Activated CD4-positive, alpha-beta T cell treated with anti-CD3 and anti-CD28 coated beads, Interleukin-2, amount 10 ng/mL, durations not matched to agents 24 days and 14 days (primary cell): ENCODE results near the gene NLK. TPM values are rescaled to one million over a fixed set of nuclear protein-coding genes. Genes with fewer than 3 reads are reported as not detected.

Source experiments
- DNase-seq: peaks from one replicate; pipeline ENCODE4 v3.0.0; 2022
- H3K27ac Mint-ChIP-seq: one replicate; pipeline ENCODE4 v1.8.0; 2022; ENCODE audit warnings: mild to moderate bottlenecking, mixed read lengths
- H3K27me3 Mint-ChIP-seq: one replicate; pipeline ENCODE4 v1.8.0; 2022; ENCODE audit warnings: mixed read lengths
- H3K36me3 Mint-ChIP-seq: one replicate; pipeline ENCODE4 v1.8.0; 2022; ENCODE audit warnings: low read depth, mild to moderate bottlenecking, mixed read lengths
- H3K4me1 Mint-ChIP-seq: one replicate; pipeline ENCODE4 v1.8.0; 2021; ENCODE audit warnings: mixed read lengths
- H3K4me3 Mint-ChIP-seq: one replicate; pipeline ENCODE4 v1.8.0; 2022; ENCODE audit warnings: mild to moderate bottlenecking, moderate library complexity, mixed read lengths
- H3K9me3 Mint-ChIP-seq: one replicate; pipeline ENCODE4 v1.8.0; 2021; ENCODE audit warnings: mixed read lengths
- intact Hi-C: fragments of 100-400 bp; cut with micrococcal nuclease; formaldehyde crosslinking; loops from one replicate; pipeline ENCODE4 v1.15.1; 2023
- total RNA-seq: library from RNA; stranded (reverse); gene quantifications from 2 replicates; pipeline ENCODE4 v1.2.3, GENCODE V29; 2022

NLK gene
- total RNA-seq, 1 donor from 2014 or later: 12.0 TPM

- Mint-ChIP-seq H3K4me3 (peak overlapping the region; percentile 88), H3K27me3 (peaks cover 7% of the 10 kb centered on the region), H3K4me1 (peaks cover 62% of the 10 kb centered on the region), H3K36me3 (peaks cover 20% of the 10 kb centered on the region), H3K9me3 (no peaks in the 10 kb centered on the region), H3K27ac (peak overlapping the region; percentile 81)
- peak; percentile 54 for DNase-seq
- intact Hi-C loops: loop anchor here (5.0 to 10.0 kb wide), 3 partner anchors 151 to 568 kb away; partner anchors contain the start of gene LYRM9
Measured at GRCh38 chr17:28043296-28043695, 819 bp downstream of the NLK start.

- intact Hi-C loops: loop anchor here (5.0 to 10.0 kb wide), 3 partner anchors 151 to 569 kb away; partner anchors contain the start of gene LYRM9
Measured at GRCh38 chr17:28043741-28044140, 1.3 kb downstream of the NLK start.

GRCh38 chr17:28045304-28045703 lies 2.8 kb downstream of the NLK start:
- Mint-ChIP-seq H3K4me1 (peaks cover 63% of the 10 kb centered on the region), H3K27me3 (no peaks in the 10 kb centered on the region), H3K36me3 (peaks cover 27% of the 10 kb centered on the region), H3K9me3 (no peaks in the 10 kb centered on the region), H3K27ac (no peak overlapping the region), H3K4me3 (no peak overlapping the region)
- intact Hi-C loops: loop anchor here (5.0 to 10.0 kb wide), 4 partner anchors 87 to 571 kb away; no protein-coding TSS in a partner anchor
- no peak for DNase-seq

More at GRCh38 chr17:28043741-28044140, 1.3 kb downstream of the NLK start:
- Mint-ChIP-seq H3K4me3 (peak overlapping the region; percentile 88), H3K36me3 (peaks cover 20% of the 10 kb centered on the region), H3K27me3 (peaks cover 7% of the 10 kb centered on the region), H3K4me1 (peaks cover 62% of the 10 kb centered on the region), H3K9me3 (no peaks in the 10 kb centered on the region), H3K27ac (no peak overlapping the region)
- DNase-seq: peak; percentile 49

DNA sequence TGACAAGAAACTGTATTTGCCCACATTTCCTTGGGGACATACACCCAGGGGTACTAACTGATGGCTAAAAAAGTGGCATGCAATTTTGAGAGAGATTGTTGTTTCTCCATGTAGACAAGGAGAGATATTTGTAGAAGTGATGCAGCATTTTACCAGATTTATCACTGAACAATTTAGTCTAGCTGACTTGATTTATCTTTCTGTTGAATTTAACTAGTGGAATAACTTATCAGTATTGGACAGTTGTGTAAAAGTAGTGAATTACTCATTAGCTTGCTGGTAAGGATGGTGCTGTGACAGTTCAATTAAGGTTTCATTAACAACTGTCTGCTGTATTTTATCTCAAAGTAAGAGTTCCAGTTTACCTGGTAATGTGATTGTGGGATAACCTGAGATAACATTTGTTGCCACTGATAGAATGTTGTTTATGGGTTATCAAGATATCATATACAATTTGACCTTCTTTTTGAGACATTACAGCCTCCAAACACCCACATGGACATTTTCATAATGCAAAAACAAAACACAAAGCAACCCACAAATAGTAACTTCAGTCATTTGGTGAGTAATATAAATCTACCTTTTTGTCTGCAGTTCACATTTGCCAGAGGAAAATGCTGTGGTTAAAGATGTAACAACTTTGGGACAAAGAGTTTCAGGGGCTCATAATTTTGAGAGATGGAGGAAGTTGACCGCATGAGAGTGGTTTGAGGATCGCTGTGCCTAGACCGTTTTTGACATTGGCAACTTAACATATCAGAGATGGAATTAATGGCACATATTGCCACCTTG lies 3.8 kb downstream of the NLK start:
- Mint-ChIP-seq H3K4me3 (peak overlapping the region; percentile 55), H3K27me3 (no peaks in the 10 kb centered on the region), H3K4me1 (peaks cover 57% of the 10 kb centered on the region), H3K27ac (peak overlapping the region; percentile 62), H3K36me3 (peaks cover 27% of the 10 kb centered on the region), H3K9me3 (no peaks in the 10 kb centered on the region)
- no peak for DNase-seq
- intact Hi-C loops: loop anchor here (1.0 to 10.0 kb wide), 6 partner anchors 12 to 571 kb away; no protein-coding TSS in a partner anchor

DNA sequence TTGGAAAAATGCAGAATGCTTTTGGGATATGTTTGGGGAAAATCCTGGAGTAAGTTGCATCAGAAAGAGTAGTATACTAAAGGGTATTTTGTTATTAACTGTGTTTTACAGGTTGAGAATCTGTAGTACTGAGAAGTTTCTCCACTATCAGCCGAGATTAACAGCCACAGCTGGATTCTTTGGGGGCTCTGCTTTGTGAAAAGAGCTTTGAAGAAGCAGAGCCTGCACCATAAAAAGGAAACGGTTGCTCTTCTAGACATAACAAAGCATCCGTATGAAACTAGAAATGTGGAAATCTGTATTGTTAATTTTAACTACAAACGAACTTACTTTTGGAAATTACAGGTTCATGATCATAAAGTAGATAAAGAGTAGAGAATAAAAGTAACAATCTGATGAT lies 5.3 kb downstream of the NLK start:
- intact Hi-C loops: loop anchor here (2.0 to 10.0 kb wide), 5 partner anchors 31 to 573 kb away; no protein-coding TSS in a partner anchor
- Mint-ChIP-seq H3K4me1 (peaks cover 52% of the 10 kb centered on the region), H3K9me3 (no peaks in the 10 kb centered on the region), H3K4me3 (no peak overlapping the region), H3K27me3 (no peaks in the 10 kb centered on the region), H3K27ac (no peak overlapping the region), H3K36me3 (peaks cover 23% of the 10 kb centered on the region)
- no peak for DNase-seq

- no peak for DNase-seq
- intact Hi-C loops: loop anchor here (5.0 to 10.0 kb wide), 4 partner anchors 83 to 574 kb away; no protein-coding TSS in a partner anchor
- Mint-ChIP-seq H3K27ac (no peak overlapping the region), H3K4me3 (no peak overlapping the region), H3K27me3 (no peaks in the 10 kb centered on the region), H3K4me1 (peaks cover 45% of the 10 kb centered on the region), H3K36me3 (peaks cover 21% of the 10 kb centered on the region), H3K9me3 (no peaks in the 10 kb centered on the region)
Measured at GRCh38 chr17:28049071-28049470, 6.6 kb downstream of the NLK start.

DNA sequence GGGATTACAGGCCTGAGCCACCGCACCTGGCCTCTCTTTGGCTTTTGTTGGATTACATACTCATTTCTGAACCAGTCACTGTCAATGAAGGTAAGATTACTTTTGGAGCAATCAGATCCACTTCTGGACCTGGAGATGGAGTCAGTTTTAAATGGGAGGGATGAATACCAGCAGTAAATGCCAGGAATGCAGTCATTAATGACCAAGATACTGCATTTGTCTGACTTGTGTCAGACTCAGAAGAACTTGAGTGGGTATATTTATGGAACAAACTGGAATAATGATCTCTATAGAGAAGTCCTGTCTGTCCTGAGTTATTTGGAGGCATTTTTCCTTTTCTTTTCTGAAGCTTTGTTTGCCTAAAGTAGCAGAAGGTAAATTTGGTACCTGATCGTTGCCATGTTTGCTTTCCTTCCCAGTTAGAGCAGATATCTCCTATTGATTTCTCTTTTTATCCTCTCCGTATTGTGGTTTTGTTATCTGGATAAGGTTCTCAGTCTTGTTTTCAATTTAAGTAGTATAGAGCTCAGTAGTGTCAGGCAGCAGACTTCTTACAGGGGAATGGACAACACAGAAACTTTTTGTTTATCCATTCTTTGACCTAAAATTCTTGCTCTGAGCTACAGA lies 10.7 kb downstream of the NLK start:
- no peak overlapping the region for H3K4me3 Mint-ChIP-seq
- intact Hi-C loops: no loop called here
- H3K27me3 Mint-ChIP-seq: no peaks in the 10 kb centered on the region
- H3K36me3 Mint-ChIP-seq: peaks cover 7% of the 10 kb centered on the region
- no peak overlapping the region for H3K27ac Mint-ChIP-seq
- H3K4me1 Mint-ChIP-seq: peaks cover 29% of the 10 kb centered on the region
- DNase-seq: no peak
- no peaks in the 10 kb centered on the region for H3K9me3 Mint-ChIP-seq

DNA sequence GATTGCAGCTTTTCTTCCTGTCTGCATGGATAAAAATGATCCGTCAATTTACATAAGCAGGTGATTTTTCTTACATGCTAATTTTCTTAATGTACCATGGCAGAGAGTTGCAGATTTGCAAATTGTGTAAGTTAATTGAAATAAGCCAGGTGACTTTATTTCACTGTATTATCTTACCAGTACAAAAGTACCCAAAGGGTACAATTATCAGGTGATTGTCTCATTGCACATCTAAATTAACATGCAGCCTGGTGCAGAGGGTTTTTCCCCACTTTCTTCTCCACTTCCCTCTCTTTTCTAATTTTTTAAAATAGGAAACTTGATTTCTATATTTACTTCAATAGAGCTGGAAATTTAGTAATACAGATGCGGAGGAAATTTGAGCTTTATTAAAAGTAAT lies 11.2 kb downstream of the NLK start:
- intact Hi-C loops: no loop called here
- Mint-ChIP-seq H3K27me3 (no peaks in the 10 kb centered on the region), H3K4me1 (peaks cover 31% of the 10 kb centered on the region), H3K27ac (no peak overlapping the region), H3K4me3 (no peak overlapping the region), H3K36me3 (peaks cover 7% of the 10 kb centered on the region), H3K9me3 (no peaks in the 10 kb centered on the region)
- no peak for DNase-seq

DNA sequence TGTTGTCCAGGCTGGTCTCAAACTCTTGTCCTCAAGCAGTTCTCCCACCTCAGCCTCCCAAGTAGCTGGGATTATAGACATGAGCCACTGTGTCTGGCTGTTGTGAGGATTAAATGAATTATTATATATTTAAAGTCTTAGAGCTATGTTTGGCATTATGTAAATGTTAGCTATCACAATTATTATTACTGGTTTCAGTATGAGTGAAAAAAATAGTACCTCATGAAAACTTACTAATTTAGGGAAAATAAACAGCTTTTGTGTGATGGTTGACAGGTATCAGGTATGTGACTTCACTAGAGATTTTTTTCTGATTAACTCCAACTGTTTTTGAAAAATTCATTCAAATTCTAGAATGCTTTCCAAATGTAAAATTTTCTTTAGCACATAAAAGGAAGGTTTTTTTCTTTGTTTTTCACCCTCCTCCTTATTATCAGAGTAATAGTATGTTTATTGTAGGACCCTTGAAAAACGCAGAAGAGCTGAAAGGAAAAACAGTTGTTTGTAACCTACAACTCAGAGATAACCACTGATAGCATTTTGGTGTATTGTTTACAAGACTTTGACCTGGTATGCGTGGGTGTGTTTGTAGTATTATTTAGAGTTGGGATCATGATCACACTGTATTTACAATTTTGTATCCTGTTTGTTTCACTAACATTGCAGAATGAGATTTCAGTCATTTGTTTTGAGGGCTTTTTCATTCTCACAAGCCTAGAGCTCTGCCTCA lies 13.2 kb downstream of the NLK start:
- Mint-ChIP-seq H3K27me3 (no peaks in the 10 kb centered on the region), H3K36me3 (no peaks in the 10 kb centered on the region), H3K9me3 (no peaks in the 10 kb centered on the region), H3K4me1 (peaks cover 23% of the 10 kb centered on the region), H3K27ac (no peak overlapping the region), H3K4me3 (no peak overlapping the region)
- DNase-seq: no peak
- intact Hi-C loops: loop anchor here (2.0 kb wide), 1 partner anchor 17 kb away; no protein-coding TSS in a partner anchor

- Mint-ChIP-seq H3K4me1 (peaks cover 24% of the 10 kb centered on the region), H3K27me3 (no peaks in the 10 kb centered on the region), H3K36me3 (no peaks in the 10 kb centered on the region), H3K9me3 (no peaks in the 10 kb centered on the region), H3K27ac (no peak overlapping the region), H3K4me3 (no peak overlapping the region)
- intact Hi-C loops: loop anchor here (2.0 kb wide), 1 partner anchor 17 kb away; no protein-coding TSS in a partner anchor
- no peak for DNase-seq
Measured at GRCh38 chr17:28056276-28056620, 13.8 kb downstream of the NLK start.

DNA sequence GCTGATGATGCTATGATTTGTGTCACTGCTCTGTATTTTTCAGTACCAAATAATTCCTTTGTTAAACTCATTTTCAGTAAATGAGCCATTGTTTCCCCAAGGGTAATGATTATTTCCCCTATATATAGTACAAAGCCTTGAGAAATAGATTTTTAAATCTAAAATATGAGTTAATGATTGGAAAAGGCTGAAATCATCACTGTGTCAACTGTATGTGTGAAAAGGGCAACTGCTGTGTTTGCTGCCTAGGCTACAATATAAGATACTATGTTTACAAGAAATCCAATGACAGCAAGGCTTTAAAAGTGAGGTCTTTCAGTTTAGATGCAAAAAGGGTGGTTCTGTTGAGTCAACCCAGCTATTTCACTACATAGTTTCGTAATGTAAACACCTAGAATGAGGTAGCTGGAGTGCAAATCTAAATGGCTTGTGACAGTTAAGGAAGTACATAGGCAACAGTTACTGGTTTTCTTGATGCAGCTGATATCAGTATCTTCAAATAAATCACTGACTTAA lies 15.3 kb downstream of the NLK start:
- Mint-ChIP-seq H3K27me3 (no peaks in the 10 kb centered on the region), H3K36me3 (no peaks in the 10 kb centered on the region), H3K27ac (peak overlapping the region; percentile 72), H3K9me3 (no peaks in the 10 kb centered on the region), H3K4me3 (no peak overlapping the region), H3K4me1 (peaks cover 24% of the 10 kb centered on the region)
- intact Hi-C loops: loop anchor here (1.0 to 2.0 kb wide), 3 partner anchors 11 to 16 kb away; no protein-coding TSS in a partner anchor
- DNase-seq: no peak

DNA sequence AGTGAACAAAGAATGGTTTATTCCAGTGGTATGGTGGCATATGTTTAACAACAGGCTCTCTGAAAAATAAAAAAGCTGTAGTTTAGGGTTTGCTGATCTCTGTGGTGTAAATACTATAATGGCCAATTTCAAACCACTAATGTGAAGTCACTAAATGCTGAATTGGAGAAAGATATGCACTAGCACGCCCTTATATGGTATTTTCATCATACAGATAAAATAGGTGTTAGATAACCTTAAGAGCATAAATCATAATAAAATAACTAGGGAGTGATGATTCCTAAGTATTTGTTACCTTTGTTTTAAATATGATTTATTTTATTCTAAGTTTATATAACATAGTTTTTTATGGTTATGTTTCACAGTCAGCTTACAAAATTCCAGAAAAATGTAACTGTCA lies 17.2 kb downstream of the NLK start:
- H3K27me3 Mint-ChIP-seq: no peaks in the 10 kb centered on the region
- no peak for DNase-seq
- no peak overlapping the region for H3K27ac Mint-ChIP-seq
- no peaks in the 10 kb centered on the region for H3K9me3 Mint-ChIP-seq
- H3K4me3 Mint-ChIP-seq: no peak overlapping the region
- intact Hi-C loops: no loop called here
- H3K4me1 Mint-ChIP-seq: peaks cover 22% of the 10 kb centered on the region
- H3K36me3 Mint-ChIP-seq: no peaks in the 10 kb centered on the region

GRCh38 chr17:28065706-28066105 lies 23.2 kb downstream of the NLK start:
- H3K4me1 Mint-ChIP-seq: peaks cover 14% of the 10 kb centered on the region
- no peaks in the 10 kb centered on the region for H3K9me3 Mint-ChIP-seq
- no peaks in the 10 kb centered on the region for H3K27me3 Mint-ChIP-seq
- no peak overlapping the region for H3K27ac Mint-ChIP-seq
- no peak overlapping the region for H3K4me3 Mint-ChIP-seq
- intact Hi-C loops: no loop called here
- no peak for DNase-seq
- peaks cover 8% of the 10 kb centered on the region for H3K36me3 Mint-ChIP-seq
